B cell (primary cell): ENCODE results near the gene ANTXR1. TPM values are rescaled to one million over a fixed set of nuclear protein-coding genes. Genes with fewer than 3 reads are reported as not detected.
A peak's percentile ranks its signal among the peaks of the same experiment; 100 is the strongest.

ENCODE experiments used
- ATAC-seq: fragments of 200-7000 bp; cut with Tn5 transposase; one replicate; pipeline ENCODE4 v1.10.0; 2021; ENCODE audit warnings: low read depth, mild to moderate bottlenecking, moderate number of reproducible peaks, moderate library complexity
- CTCF ChIA-PET: fragments of 350-600 bp; sonication (Branson Sonifier 250); formaldehyde crosslinking; loops from one replicate; lab custom pipeline; 2021; ENCODE audit warnings: antibody characterized with exemption, inconsistent platforms; lab: Charles Lee
- POLR2A ChIA-PET: fragments of 350-600 bp; sonication (Branson Sonifier 250); formaldehyde crosslinking; loops from one replicate; lab custom pipeline; 2021; ENCODE audit warnings: antibody characterized with exemption; lab: Charles Lee
- DNase-seq: peaks from one replicate; pipeline ENCODE4 v3.0.0; 2013
- H2AFZ ChIP-seq: 2 replicates; pipeline ENCODE4 v1.6.1; 2012; ENCODE audit warnings: mild to moderate bottlenecking, low read depth, low read length; ENCODE audit not compliant: insufficient read depth, poor library complexity, severe bottlenecking
- H3K27ac ChIP-seq, 2 donors: 1 replicate in 1 of 2; 2 replicates in 1 of 2; pipeline ENCODE4 v1.5.1; 2012 to 2013; ENCODE audit warnings: low read length in 2 of 2, mild to moderate bottlenecking in 2 of 2, moderate library complexity in 1 of 2
- H3K27me3 ChIP-seq, 4 experiments: fragments of 200-600 bp in 1 of 4; sonication (generic) in 1 of 4; replicated peaks in 1 of 4; 1 replicate in 2 of 4; 2 replicates in 2 of 4; pipeline versions ENCODE4 v1.6.1 to v1.7.0; 2013 to 2016; ENCODE audit warnings: low read length in 3 of 4, mild to moderate bottlenecking in 2 of 4, mixed read lengths in 1 of 4, moderate library complexity in 1 of 4; ENCODE audit not compliant: insufficient read depth in 4 of 4, control insufficient read depth in 3 of 4; ENCODE audit errors: control extremely low read depth in 1 of 4
- H3K36me3 ChIP-seq, 2 experiments: replicated peaks in 1 of 2; 1 replicate in 1 of 2; 2 replicates in 1 of 2; pipeline versions ENCODE4 v1.6.1 to v1.7.1; 2013; ENCODE audit warnings: low read length in 1 of 2; ENCODE audit not compliant: insufficient read depth in 2 of 2, control insufficient read depth in 1 of 2; ENCODE audit errors: control extremely low read depth in 1 of 2, extremely low read depth in 1 of 2
- H3K4me1 ChIP-seq, 2 donors: fragments of 200-600 bp in 1 of 2; sonication (generic) in 1 of 2; 1 replicate in 1 of 2; 2 replicates in 1 of 2; pipeline versions ENCODE4 v1.5.1 to v1.6.1; 2013 to 2017; ENCODE audit warnings: low read length in 2 of 2; ENCODE audit not compliant: control insufficient read depth in 2 of 2, insufficient read depth in 2 of 2
- H3K4me2 ChIP-seq: replicated peaks from 2 replicates; pipeline ENCODE3; 2012; ENCODE audit warnings: mild to moderate bottlenecking, low read depth, low read length; ENCODE audit not compliant: poor library complexity, severe bottlenecking
- H3K4me3 ChIP-seq, 5 experiments: fragments of 200-600 bp in 1 of 5; sonication (generic) in 1 of 5; 1 replicate in 3 of 5; 2 replicates in 2 of 5; pipeline versions ENCODE4 v1.5.1 to v1.7.0; 2011 to 2016; ENCODE audit warnings: low read length in 4 of 5, mild to moderate bottlenecking in 4 of 5, low read depth in 2 of 5, control low read depth in 1 of 5, moderate library complexity in 1 of 5; ENCODE audit not compliant: insufficient read depth in 1 of 5; ENCODE audit errors: control extremely low read depth in 1 of 5, extremely low read depth in 1 of 5
- H3K79me2 ChIP-seq: fragments of 200-600 bp; sonication (generic); one replicate; pipeline ENCODE4 v1.6.0; 2016; ENCODE audit warnings: low read length; ENCODE audit not compliant: control insufficient read depth, insufficient read depth
- H3K9ac ChIP-seq: fragments of 200-600 bp; sonication (generic); 2 replicates; pipeline ENCODE4 v1.6.1; 2017; ENCODE audit warnings: mild to moderate bottlenecking, low read length, moderate library complexity
- H3K9me3 ChIP-seq, 3 donors: one replicate each; pipeline versions ENCODE4 v1.6.1 to v1.7.1; 2013; ENCODE audit warnings: low read length in 2 of 3; ENCODE audit not compliant: control insufficient read depth in 2 of 3, insufficient read depth in 1 of 3; ENCODE audit errors: control extremely low read depth in 1 of 3
- H4K20me1 ChIP-seq: 2 replicates; pipeline ENCODE4 v1.6.0; 2012; ENCODE audit warnings: mild to moderate bottlenecking, low read length; ENCODE audit not compliant: insufficient read depth, control insufficient read depth, poor library complexity, severe bottlenecking
- H3K27ac Mint-ChIP-seq: one replicate; pipeline ENCODE4 v1.8.0; 2021; ENCODE audit warnings: mixed read lengths
- H3K27me3 Mint-ChIP-seq: one replicate; pipeline ENCODE4 v1.8.0; 2021; ENCODE audit warnings: mixed read lengths
- H3K4me1 Mint-ChIP-seq: one replicate; pipeline ENCODE4 v1.8.0; 2021; ENCODE audit warnings: mixed read lengths
- H3K4me3 Mint-ChIP-seq: one replicate; pipeline ENCODE4 v1.8.0; 2021; ENCODE audit warnings: mixed read lengths
- H3K9me3 Mint-ChIP-seq: one replicate; pipeline ENCODE4 v1.8.0; 2022; ENCODE audit warnings: mixed read lengths; ENCODE audit not compliant: insufficient read depth
- CTCF ChIP-seq: fragments of 200-600 bp; IDR thresholded peaks from one replicate; pipeline ENCODE4 v1.8.0; 2022; ENCODE audit warnings: antibody characterized with exemption, mild to moderate bottlenecking
- EZH2 ChIP-seq: IDR thresholded peaks from 2 replicates; pipeline ENCODE4 v1.6.1; 2012; ENCODE audit warnings: borderline replicate concordance, low read depth, mild to moderate bottlenecking, moderate library complexity, low read length; ENCODE audit not compliant: insufficient read depth, poor library complexity, severe bottlenecking
- WGBS: methylation state at CpG from one replicate; pipeline ENCODE4 v1.1.5; 2013; ENCODE audit warnings: missing lambda C conversion rate; ENCODE audit not compliant: insufficient coverage; 5-methylcytosine and 5-hydroxymethylcytosine counted together
- intact Hi-C: fragments of 100-400 bp; cut with micrococcal nuclease; formaldehyde crosslinking; loops from one replicate; pipeline ENCODE4 v1.10.0; 2022
- polyA plus RNA-seq: library from polyadenylated mRNA; depleted of rRNA; stranded (reverse); fragments of >200 nt; gene quantifications from 2 replicates; pipeline ENCODE4 v1.2.3, GENCODE V29; 2012
- total RNA-seq, 2 donors: library from RNA; stranded (reverse); fragments of 120-200 nt in 1 of 2; gene quantifications; 1 replicate in 1 of 2; 2 replicates in 1 of 2; pipeline versions ENCODE4 v1.2.3 to v1.2.4, GENCODE V29; 2013 to 2022

ANTXR1 gene
- total and polyA plus RNA-seq, 2 donors (not counting 1 experiment from before 2014, with no cell fraction given) = not detected

GRCh38 chr2:69013840-69014821 lies 1.2 kb downstream of the ANTXR1 start:
- H3K9me3 ChIP-seq = no peaks in the 10 kb centered on the region
- CTCF ChIA-PET = interaction anchor here (0.6 to 1.3 kb wide), 5 partner anchors 12 to 551 kb away, joined by 3 read pairs; no protein-coding TSS in a partner anchor
- H2AFZ ChIP-seq = peak overlapping the region; percentile 77
- peak overlapping the region; percentile 91 for H3K4me2 ChIP-seq
- peak overlapping the region; percentile 88 for H3K4me3 Mint-ChIP-seq
- TF ChIP-seq EZH2 (no peak), CTCF (no peak)
- no peak overlapping the region for H3K27ac ChIP-seq
- H3K9me3 Mint-ChIP-seq = no peaks in the 10 kb centered on the region
- peak overlapping the region in 3 of 5 experiments; percentile 54 to 66 (median 56) for H3K4me3 ChIP-seq
- no peak for DNase-seq
- no peak overlapping the region for H3K27ac Mint-ChIP-seq
- no peaks in the 10 kb centered on the region for H3K79me2 ChIP-seq
- no peaks in the 10 kb centered on the region for H3K36me3 ChIP-seq
- peak overlapping the region; percentile 60 for H3K9ac ChIP-seq
- H3K4me1 Mint-ChIP-seq = peaks cover 17% of the 10 kb centered on the region
- 6% methylated on average over 11 of the region's 20 CpGs for WGBS
- POLR2A ChIA-PET = no interaction called here
- intact Hi-C loops = loop anchor here (1.0 kb wide), 1 partner anchor 293 kb away; no protein-coding TSS in a partner anchor
- no peak for ATAC-seq
- H4K20me1 ChIP-seq = no peaks in the 10 kb centered on the region
- peaks cover 19 to 20% of the 10 kb centered on the region in 2 donors for H3K4me1 ChIP-seq
- peaks cover 0 to 41% (median 34%) of the 10 kb centered on the region in 4 experiments for H3K27me3 ChIP-seq
- H3K27me3 Mint-ChIP-seq = peaks cover 65% of the 10 kb centered on the region

GRCh38 chr2:69017080-69017479 lies 4.1 kb downstream of the ANTXR1 start:
- H2AFZ ChIP-seq = no peak overlapping the region
- 78% methylated on average over 4 of the region's 5 CpGs for WGBS
- H3K27me3 ChIP-seq = peaks cover 0 to 41% (median 37%) of the 10 kb centered on the region in 4 experiments
- no peaks in the 10 kb centered on the region for H4K20me1 ChIP-seq
- ATAC-seq (no peak), DNase-seq (no peak)
- no peak overlapping the region for H3K4me3 ChIP-seq
- H3K9me3 Mint-ChIP-seq = no peaks in the 10 kb centered on the region
- H3K4me2 ChIP-seq = no peak overlapping the region
- POLR2A ChIA-PET = no interaction called here
- H3K4me1 Mint-ChIP-seq = peaks cover 17% of the 10 kb centered on the region
- TF ChIP-seq EZH2 = no peak
- TF ChIP-seq CTCF = no peak
- peaks cover 19 to 20% of the 10 kb centered on the region in 2 donors for H3K4me1 ChIP-seq
- no peak overlapping the region for H3K9ac ChIP-seq
- H3K9me3 ChIP-seq = no peaks in the 10 kb centered on the region
- H3K27ac Mint-ChIP-seq = no peak overlapping the region
- H3K79me2 ChIP-seq = no peaks in the 10 kb centered on the region
- peaks cover 59% of the 10 kb centered on the region for H3K27me3 Mint-ChIP-seq
- H3K36me3 ChIP-seq = no peaks in the 10 kb centered on the region
- intact Hi-C loops = no loop called here
- H3K4me3 Mint-ChIP-seq = no peak overlapping the region
- CTCF ChIA-PET = interaction anchor here (0.9 kb wide), 1 partner anchor 292 kb away, joined by 3 read pairs; no protein-coding TSS in a partner anchor
- H3K27ac ChIP-seq = no peak overlapping the region
